WTC11 (cell line): ENCODE data around the gene APOO.

Source experiments
- SP1 ChIP-seq: sonication (generic); formaldehyde crosslinking; conservative IDR thresholded peaks from 2 replicates; pipeline ENCODE4 v1.8.1; 2022; ENCODE audit warnings: missing genetic modification reagents
- TEAD1 ChIP-seq: sonication (generic); formaldehyde crosslinking; IDR thresholded peaks from 2 replicates; pipeline ENCODE4 v1.8.0; 2022; ENCODE audit warnings: mild to moderate bottlenecking, missing genetic modification reagents
- ZNF263 ChIP-seq: sonication (generic); formaldehyde crosslinking; IDR thresholded peaks from 2 replicates; pipeline ENCODE4 v1.8.1; 2022; ENCODE audit warnings: low read depth, mild to moderate bottlenecking, moderate library complexity, missing genetic modification reagents
- TF ChIP-seq, protein P1 (sequence below): fragments of 200-600 bp; IDR thresholded peaks from 2 replicates; pipeline ENCODE4 v1.8.0; 2022; ENCODE audit warnings: antibody characterized with exemption

GRCh38 chrX:23890933-23891332, 16.8 kb downstream of the APOO start:
- TF ChIP-seq, protein P1, sequence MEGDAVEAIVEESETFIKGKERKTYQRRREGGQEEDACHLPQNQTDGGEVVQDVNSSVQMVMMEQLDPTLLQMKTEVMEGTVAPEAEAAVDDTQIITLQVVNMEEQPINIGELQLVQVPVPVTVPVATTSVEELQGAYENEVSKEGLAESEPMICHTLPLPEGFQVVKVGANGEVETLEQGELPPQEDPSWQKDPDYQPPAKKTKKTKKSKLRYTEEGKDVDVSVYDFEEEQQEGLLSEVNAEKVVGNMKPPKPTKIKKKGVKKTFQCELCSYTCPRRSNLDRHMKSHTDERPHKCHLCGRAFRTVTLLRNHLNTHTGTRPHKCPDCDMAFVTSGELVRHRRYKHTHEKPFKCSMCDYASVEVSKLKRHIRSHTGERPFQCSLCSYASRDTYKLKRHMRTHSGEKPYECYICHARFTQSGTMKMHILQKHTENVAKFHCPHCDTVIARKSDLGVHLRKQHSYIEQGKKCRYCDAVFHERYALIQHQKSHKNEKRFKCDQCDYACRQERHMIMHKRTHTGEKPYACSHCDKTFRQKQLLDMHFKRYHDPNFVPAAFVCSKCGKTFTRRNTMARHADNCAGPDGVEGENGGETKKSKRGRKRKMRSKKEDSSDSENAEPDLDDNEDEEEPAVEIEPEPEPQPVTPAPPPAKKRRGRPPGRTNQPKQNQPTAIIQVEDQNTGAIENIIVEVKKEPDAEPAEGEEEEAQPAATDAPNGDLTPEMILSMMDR: no peak
- TF ChIP-seq SP1 (CRISPR knock-in tag) (no peak), ZNF263 (CRISPR knock-in tag) (no peak), TEAD1 (CRISPR knock-in tag) (no peak)
